ENCODE results near the gene FTSJ1.
A peak's percentile ranks its signal among the peaks of the same experiment; 100 is the strongest.

FTSJ1 gene

DNA sequence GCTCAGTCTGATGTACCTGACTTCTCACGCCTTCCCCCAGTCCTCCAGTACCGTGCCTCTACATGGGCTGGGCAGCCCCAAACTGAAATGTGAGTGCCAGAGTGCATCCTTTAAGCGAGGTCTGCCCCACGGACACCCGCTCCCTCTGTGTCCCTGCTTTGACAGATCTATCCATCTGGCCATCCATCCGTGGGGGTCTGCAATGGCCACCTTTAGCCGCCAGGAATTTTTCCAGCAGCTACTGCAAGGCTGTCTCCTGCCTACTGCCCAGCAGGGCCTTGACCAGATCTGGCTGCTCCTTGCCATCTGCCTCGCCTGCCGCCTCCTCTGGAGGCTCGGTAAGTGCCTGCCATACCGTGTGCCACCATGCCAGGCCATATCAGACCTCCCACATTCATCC is 33.6 kb downstream of the FTSJ1 start:
- peak overlapping the region; percentile 77 for H3K4me3 ChIP-seq (ENCODE audit: low read length)
- DNase-seq (ENCODE audit: low read depth) = no peak
- TF ChIP-seq, protein P1, sequence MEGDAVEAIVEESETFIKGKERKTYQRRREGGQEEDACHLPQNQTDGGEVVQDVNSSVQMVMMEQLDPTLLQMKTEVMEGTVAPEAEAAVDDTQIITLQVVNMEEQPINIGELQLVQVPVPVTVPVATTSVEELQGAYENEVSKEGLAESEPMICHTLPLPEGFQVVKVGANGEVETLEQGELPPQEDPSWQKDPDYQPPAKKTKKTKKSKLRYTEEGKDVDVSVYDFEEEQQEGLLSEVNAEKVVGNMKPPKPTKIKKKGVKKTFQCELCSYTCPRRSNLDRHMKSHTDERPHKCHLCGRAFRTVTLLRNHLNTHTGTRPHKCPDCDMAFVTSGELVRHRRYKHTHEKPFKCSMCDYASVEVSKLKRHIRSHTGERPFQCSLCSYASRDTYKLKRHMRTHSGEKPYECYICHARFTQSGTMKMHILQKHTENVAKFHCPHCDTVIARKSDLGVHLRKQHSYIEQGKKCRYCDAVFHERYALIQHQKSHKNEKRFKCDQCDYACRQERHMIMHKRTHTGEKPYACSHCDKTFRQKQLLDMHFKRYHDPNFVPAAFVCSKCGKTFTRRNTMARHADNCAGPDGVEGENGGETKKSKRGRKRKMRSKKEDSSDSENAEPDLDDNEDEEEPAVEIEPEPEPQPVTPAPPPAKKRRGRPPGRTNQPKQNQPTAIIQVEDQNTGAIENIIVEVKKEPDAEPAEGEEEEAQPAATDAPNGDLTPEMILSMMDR (conservative IDR thresholded peaks at IDR 0.05; ENCODE audit: low read length) = no peak

DNA sequence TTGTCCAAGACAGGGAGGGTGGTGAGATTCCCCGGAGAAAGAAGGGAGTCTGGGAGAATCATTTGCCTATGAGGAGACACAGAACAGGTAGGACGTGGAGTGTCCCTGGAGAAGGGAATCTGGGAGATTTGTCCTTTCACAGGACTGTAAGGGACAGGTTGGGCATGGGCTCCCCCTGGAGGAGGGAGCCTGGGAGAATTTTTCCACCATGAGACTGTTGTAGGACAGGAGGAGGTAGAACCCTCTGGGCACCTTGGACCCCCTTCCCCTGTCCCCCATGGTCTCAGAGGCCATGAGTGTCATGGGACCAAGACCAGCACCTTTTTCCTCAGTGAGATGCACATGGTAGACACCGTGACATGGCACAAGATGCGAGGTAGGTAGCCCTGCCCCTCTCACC is 35.6 kb downstream of the FTSJ1 start:
- TF ChIP-seq, protein P1 (conservative IDR thresholded peaks at IDR 0.05; ENCODE audit: low read length) = peak; percentile 52
- no peak for DNase-seq (ENCODE audit: low read depth)
- H3K4me3 ChIP-seq (ENCODE audit: low read length) = no peak overlapping the region

DNA sequence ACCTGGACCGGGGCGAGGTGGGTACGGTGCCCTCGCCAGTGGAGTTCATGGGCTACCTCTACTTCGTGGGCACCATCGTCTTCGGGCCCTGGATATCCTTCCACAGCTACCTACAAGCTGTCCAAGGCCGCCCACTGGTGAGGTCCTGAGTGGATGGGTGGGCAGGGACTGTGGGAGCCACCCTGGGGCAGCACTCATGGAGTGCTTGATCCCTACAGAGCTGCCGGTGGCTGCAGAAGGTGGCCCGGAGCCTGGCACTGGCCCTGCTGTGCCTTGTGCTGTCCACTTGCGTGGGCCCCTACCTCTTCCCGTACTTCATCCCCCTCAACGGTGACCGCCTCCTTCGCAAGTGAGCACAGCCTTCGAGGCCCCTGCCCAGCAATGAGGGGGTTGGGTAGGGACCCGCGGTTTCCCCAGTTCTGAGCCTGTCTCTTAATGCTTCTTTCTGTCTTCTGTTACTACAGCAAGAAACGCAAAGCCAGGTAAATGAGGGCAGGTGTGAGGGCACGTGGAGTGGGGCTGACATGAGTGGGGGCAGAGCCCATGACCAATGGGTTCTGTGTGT is 36.5 kb downstream of the FTSJ1 start:
- H3K4me3 ChIP-seq (ENCODE audit: low read length) = no peak overlapping the region
- TF ChIP-seq, protein P1 (conservative IDR thresholded peaks at IDR 0.05; ENCODE audit: low read length) = no peak
- no peak for DNase-seq (ENCODE audit: low read depth)

DNA sequence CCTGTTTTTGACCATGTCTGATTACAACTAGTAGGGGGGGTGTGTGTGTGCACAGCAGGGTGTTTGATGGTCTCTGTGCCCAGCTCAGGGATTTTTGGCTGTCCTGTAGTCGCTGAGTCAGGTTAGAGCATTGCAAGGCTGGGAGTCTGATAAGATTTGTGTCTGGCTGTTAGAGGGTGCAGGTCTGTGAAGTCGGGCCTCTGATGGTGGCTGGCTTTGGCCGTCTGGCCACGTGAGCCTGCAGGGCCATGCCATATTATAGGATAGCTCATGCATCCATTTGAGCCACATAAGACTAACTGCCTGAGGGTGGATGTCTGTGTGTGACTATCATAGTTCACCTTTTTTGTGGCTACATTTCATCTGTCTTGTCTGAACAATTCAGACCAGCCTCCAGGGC is 37.7 kb downstream of the FTSJ1 start:
- TF ChIP-seq, protein P1 (conservative IDR thresholded peaks at IDR 0.05; ENCODE audit: low read length) = no peak
- no peak overlapping the region for H3K4me3 ChIP-seq (ENCODE audit: low read length)
- DNase-seq (ENCODE audit: low read depth) = no peak

DNA sequence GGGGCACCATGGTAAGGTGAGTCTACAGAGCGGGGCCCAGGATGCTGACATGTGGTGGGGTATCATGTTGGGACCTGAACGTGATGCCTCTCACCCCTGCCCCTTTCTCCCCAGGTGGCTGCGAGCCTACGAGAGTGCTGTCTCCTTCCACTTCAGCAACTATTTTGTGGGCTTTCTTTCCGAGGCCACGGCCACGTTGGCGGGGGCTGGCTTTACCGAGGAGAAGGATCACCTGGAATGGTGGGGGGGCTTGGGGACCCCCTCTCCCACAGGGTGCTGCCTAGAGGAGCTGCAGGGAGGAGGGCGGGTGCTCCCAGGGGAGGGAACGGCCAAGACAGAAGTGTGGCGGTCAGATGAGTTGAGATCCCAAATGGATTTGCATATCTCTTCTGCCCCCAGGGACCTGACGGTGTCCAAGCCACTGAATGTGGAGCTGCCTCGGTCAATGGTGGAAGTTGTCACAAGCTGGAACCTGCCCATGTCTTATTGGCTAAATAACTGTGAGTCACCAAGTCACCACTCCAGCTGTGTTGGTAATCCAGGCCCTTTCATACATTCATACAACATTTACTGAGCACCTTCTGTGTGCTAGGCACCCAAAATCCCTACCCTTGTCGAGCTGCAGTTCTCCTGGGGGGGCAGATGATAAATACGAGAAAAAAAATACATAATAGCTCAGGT is 38.3 kb downstream of the FTSJ1 start:
- no peak for DNase-seq (ENCODE audit: low read depth)
- no peak overlapping the region for H3K4me3 ChIP-seq (ENCODE audit: low read length)
- TF ChIP-seq, protein P1 (conservative IDR thresholded peaks at IDR 0.05; ENCODE audit: low read length) = no peak

DNA sequence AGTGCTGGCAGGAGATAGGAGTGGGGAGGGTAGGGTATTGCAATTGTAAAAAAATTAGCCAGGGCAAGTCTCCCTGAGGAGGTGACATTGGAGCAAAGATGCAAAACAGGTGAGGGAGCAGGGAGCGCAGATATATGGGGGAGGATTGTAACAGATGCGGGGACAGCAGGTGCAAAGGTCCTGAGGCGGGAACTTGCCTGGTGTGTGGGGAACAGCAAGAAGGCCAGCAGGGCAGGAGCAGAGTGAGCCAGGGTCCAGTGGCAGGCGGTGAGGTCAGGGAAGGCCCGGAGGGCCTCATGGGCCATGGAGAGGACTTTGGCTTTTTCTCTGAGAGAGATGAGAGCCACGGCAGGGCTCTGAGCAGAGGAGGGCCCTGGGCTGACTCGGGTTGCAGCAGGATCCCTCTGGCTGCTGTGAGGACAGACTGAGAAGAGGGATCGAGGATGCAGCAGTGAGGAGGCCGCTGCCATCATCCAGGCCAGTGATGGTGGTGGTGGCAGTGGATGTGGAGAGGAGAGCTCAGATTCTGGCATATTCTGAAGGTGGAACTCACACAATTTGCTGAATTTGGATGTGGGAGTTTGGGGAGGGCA is 39.0 kb downstream of the FTSJ1 start:
- H3K4me3 ChIP-seq (ENCODE audit: low read length) = no peak overlapping the region
- DNase-seq (ENCODE audit: low read depth) = no peak
- TF ChIP-seq, protein P1 (conservative IDR thresholded peaks at IDR 0.05; ENCODE audit: low read length) = no peak

DNA sequence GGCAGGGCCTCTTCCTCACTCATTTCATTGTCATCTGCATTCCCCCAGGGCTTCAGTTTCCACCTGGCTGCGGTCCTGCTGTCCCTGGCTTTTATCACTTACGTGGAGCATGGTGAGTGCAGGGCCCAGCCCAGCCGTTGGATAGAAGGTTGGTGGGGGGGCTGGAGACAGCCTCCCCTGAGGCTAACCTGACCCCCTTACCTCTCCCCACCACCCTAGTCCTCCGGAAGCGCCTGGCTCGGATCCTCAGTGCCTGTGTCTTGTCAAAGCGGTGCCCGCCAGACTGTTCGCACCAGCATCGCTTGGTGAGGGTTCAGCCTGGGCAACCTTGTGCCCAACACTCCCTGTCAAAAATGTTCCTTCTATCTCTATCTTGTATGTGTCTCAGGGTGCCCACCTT is 39.8 kb downstream of the FTSJ1 start:
- TF ChIP-seq, protein P1 (conservative IDR thresholded peaks at IDR 0.05; ENCODE audit: low read length) = no peak
- no peak overlapping the region for H3K4me3 ChIP-seq (ENCODE audit: low read length)
- DNase-seq (ENCODE audit: low read depth) = no peak

Measured in AG10803 (cell line).